Large intestine (tissue), 3 donors: ENCODE measurements around the gene VEPH1. TPM values are rescaled to one million over a fixed set of nuclear protein-coding genes. Genes with fewer than 3 reads are reported as not detected.
"Not testable (repeated sequence)": the region's sequence is repeated elsewhere in the genome, so short reads cannot be mapped to it uniquely, and the experiment has no call there.

Experiments used
- DNase-seq, 2 donors: peaks; one replicate each; pipeline versions ENCODE4 v3.0.0 to v3.0.0-alpha.2; 2013
- H3K27ac ChIP-seq: one replicate; pipeline ENCODE4 v1.5.1; 2013; ENCODE audit warnings: low read length
- H3K27me3 ChIP-seq: 2 replicates; pipeline ENCODE4 v1.6.1; 2013; ENCODE audit warnings: low read length; ENCODE audit not compliant: control insufficient read depth, insufficient read depth
- H3K36me3 ChIP-seq: 2 replicates; pipeline ENCODE4 v1.6.1; 2013; ENCODE audit warnings: low read length; ENCODE audit not compliant: control insufficient read depth, insufficient read depth
- H3K4me1 ChIP-seq: one replicate; pipeline ENCODE4 v1.6.1; 2013; ENCODE audit warnings: low read length; ENCODE audit not compliant: control insufficient read depth, insufficient read depth
- H3K4me3 ChIP-seq: one replicate; pipeline ENCODE4 v1.5.1; 2013; ENCODE audit warnings: low read length
- H3K9me3 ChIP-seq: one replicate; pipeline ENCODE4 v1.6.1; 2013; ENCODE audit warnings: mild to moderate bottlenecking, low read depth, low read length, moderate library complexity; ENCODE audit not compliant: control insufficient read depth
- WGBS: methylation state at CpG from one replicate; pipeline ENCODE4 v1.1.5; 2013; ENCODE audit warnings: low lambda C conversion rate; ENCODE audit not compliant: insufficient coverage; 5-methylcytosine and 5-hydroxymethylcytosine counted together
- polyA plus RNA-seq: library from polyadenylated mRNA; unstranded; fragments of 120-200 nt; gene quantifications from one replicate; pipeline ENCODE4 v1.2.1, GENCODE V29; 2013

Gene VEPH1
- polyA plus RNA-seq, 1 donor, result 0.63 TPM

GRCh38 chr3:157351981-157352380 lies 151.2 kb downstream of the VEPH1 start:
- WGBS, result 60% methylated on average over 1 of the region's 1 CpG
- no peaks in the 10 kb centered on the region for H3K27me3 ChIP-seq
- H3K4me3 ChIP-seq, result no peak overlapping the region
- DNase-seq, result no peak
- no peaks in the 10 kb centered on the region for H3K36me3 ChIP-seq
- no peaks in the 10 kb centered on the region for H3K9me3 ChIP-seq
- H3K4me1 ChIP-seq, result no peaks in the 10 kb centered on the region
- H3K27ac ChIP-seq, result no peak overlapping the region

- H3K27me3 ChIP-seq, H3K36me3 ChIP-seq, DNase-seq, H3K9me3 ChIP-seq, H3K27ac ChIP-seq, H3K4me1 ChIP-seq, H3K4me3 ChIP-seq: not testable (repeated sequence)
- WGBS, result 80% methylated on average over 2 of the region's 2 CpGs
Observed at GRCh38 chr3:157350651-157351050, 152.6 kb downstream of the VEPH1 start.

GRCh38 chr3:157348304-157349075 lies 154.7 kb downstream of the VEPH1 start:
- H3K9me3 ChIP-seq, H3K36me3 ChIP-seq, H3K4me1 ChIP-seq, DNase-seq, H3K27ac ChIP-seq, H3K4me3 ChIP-seq, H3K27me3 ChIP-seq: not testable (repeated sequence)
- no CpG with 5 or more reads among the region's 3 CpGs for WGBS

GRCh38 chr3:157347577-157348303 lies 155.5 kb downstream of the VEPH1 start:
- no CpG with 5 or more reads among the region's 12 CpGs for WGBS

GRCh38 chr3:157336252-157337009 lies 166.8 kb downstream of the VEPH1 start:
- 53% methylated on average over 2 of the region's 4 CpGs for WGBS
- no peaks in the 10 kb centered on the region for H3K36me3 ChIP-seq
- no peak for DNase-seq
- H3K27ac ChIP-seq, result no peak overlapping the region
- H3K27me3 ChIP-seq, result no peaks in the 10 kb centered on the region
- no peak overlapping the region for H3K4me3 ChIP-seq
- no peaks in the 10 kb centered on the region for H3K9me3 ChIP-seq
- H3K4me1 ChIP-seq, result no peaks in the 10 kb centered on the region

More at GRCh38 chr3:157347577-157348303, 155.5 kb downstream of the VEPH1 start:
- Histone ChIP-seq H3K36me3 (no peaks in the 10 kb centered on the region), H3K27me3 (no peaks in the 10 kb centered on the region), H3K4me1 (no peaks in the 10 kb centered on the region), H3K9me3 (no peaks in the 10 kb centered on the region), H3K4me3 (no peak overlapping the region), H3K27ac (no peak overlapping the region)
- no peak for DNase-seq

DNA sequence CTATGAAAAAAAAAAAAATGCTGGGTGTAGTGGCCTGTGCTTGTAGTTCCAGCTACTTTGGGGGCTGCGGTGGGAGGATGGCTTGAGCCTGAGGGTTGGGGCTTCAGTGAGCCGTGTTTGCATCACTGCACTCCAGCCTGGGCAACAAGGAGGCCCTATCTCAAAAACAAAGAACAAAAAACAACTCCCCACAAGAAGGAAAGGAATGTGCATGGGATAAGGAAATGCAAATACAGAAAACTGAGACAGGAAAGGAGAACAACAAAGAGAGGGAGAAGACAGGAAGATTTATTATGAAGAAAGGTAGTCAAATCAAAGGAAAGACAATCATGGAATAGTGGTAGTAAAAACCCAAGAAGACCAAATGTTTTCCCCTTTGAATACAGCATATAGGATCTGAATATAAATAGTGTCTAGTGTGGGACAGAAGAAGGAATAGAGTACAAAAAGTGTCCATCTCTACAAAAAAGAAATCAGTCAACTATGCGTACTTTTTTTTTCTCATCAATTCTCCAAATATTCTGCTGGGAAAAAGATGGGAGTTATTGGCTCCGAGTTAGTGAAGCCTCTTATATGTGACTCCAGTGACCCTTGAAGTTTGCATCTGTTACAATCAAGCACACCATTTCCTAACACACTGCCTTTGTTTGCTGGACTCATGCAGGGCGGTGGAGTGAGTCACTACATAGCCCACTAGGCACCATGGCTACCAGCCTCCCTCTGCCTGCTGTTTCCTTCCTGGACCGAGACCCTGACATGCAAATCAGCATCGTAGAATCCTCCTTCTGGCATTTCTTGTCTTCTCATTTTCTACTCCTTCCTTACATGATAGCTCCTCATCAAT lies 167.8 kb downstream of the VEPH1 start:
- H3K27me3 ChIP-seq, result no peaks in the 10 kb centered on the region
- H3K9me3 ChIP-seq, result no peaks in the 10 kb centered on the region
- WGBS, result 40% methylated on average over 1 of the region's 7 CpGs
- H3K27ac ChIP-seq, result no peak overlapping the region
- no peak for DNase-seq
- no peaks in the 10 kb centered on the region for H3K36me3 ChIP-seq
- H3K4me3 ChIP-seq, result no peak overlapping the region
- H3K4me1 ChIP-seq, result no peaks in the 10 kb centered on the region

GRCh38 chr3:157333551-157333991 lies 169.6 kb downstream of the VEPH1 start:
- WGBS, result 75% methylated on average over 1 of the region's 2 CpGs
- Histone ChIP-seq H3K27me3 (no peaks in the 10 kb centered on the region), H3K36me3 (no peaks in the 10 kb centered on the region), H3K4me1 (no peaks in the 10 kb centered on the region), H3K4me3 (no peak overlapping the region), H3K9me3 (no peaks in the 10 kb centered on the region), H3K27ac (no peak overlapping the region)
- no peak for DNase-seq

DNA sequence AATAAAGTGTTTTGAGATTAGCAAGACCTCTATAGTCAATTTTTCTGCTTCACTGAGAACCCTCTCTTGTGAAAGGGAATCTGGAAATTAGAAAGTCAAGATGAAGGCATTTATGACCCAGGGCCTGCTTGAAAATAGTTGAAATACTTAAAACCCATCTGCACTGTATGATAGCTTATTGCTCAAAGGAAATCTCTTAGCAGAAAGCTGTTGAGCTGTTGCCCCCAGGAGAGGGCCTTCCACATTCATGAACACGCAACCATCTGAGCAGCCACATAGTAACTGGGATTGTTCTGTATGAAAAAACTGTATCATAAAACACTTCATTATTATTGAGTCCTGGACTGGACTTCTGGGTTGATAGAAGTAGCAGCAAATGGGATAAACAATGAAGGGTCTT lies 173.0 kb downstream of the VEPH1 start:
- H3K4me3 ChIP-seq, result no peak overlapping the region
- no CpG with 5 or more reads among the region's 1 CpG for WGBS
- H3K4me1 ChIP-seq, result no peaks in the 10 kb centered on the region
- H3K36me3 ChIP-seq, result no peaks in the 10 kb centered on the region
- H3K27me3 ChIP-seq, result no peaks in the 10 kb centered on the region
- H3K9me3 ChIP-seq, result no peaks in the 10 kb centered on the region
- no peak for DNase-seq
- no peak overlapping the region for H3K27ac ChIP-seq

DNA sequence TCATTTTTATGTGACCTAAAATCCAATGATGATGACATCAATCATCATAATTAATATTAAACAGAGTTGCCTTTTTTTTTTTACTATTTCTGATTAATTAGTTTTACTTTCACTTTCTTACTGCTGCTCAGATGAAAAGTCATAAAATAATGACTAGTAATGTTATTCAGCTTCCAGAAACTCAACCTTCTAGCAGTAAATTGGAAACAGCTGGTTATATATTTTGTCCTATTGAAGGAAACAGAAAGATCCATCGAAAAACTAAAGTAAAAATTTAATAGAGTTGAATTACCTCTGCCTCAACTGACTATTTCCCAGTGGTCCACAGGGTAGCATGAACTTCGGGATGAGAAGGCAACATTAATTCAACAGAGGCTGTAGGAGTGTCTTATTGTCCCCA lies 173.7 kb downstream of the VEPH1 start:
- Histone ChIP-seq H3K27me3 (no peaks in the 10 kb centered on the region), H3K27ac (no peak overlapping the region), H3K4me3 (no peak overlapping the region), H3K9me3 (no peaks in the 10 kb centered on the region), H3K4me1 (no peaks in the 10 kb centered on the region), H3K36me3 (no peaks in the 10 kb centered on the region)
- no CpG with 5 or more reads among the region's 2 CpGs for WGBS
- DNase-seq, result no peak

DNA sequence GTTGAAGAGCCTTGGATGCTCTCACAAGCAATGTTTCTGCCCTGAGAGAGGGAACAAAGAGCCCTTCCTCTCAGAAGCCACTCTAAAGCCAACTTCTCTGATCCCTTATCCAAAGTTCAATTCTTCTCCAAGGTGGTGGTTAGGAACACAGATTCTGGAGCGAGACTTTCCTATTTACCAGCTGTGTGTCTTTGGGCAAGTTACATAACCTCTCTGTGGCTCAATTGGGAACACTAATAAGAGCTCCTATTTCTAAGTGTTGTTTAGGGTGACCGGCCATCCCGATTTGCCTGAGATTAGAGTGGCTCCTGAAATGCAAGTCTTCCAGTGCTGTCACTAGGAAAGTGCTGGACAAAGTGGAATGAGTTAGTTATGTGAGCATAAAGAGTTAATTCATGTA lies 175.4 kb downstream of the VEPH1 start:
- no peaks in the 10 kb centered on the region for H3K4me1 ChIP-seq
- H3K27ac ChIP-seq, result no peak overlapping the region
- H3K36me3 ChIP-seq, result no peaks in the 10 kb centered on the region
- H3K4me3 ChIP-seq, result no peak overlapping the region
- WGBS, result no CpG with 5 or more reads among the region's 3 CpGs
- DNase-seq, result no peak
- H3K27me3 ChIP-seq, result no peaks in the 10 kb centered on the region
- H3K9me3 ChIP-seq, result no peaks in the 10 kb centered on the region
